ENCODE results near the gene KCNAB2. TPM values are rescaled to one million over a fixed set of nuclear protein-coding genes. Genes with fewer than 3 reads are reported as not detected.

KCNAB2 gene
- total and polyA plus RNA-seq, 2 experiments from 2014 or later, result 3.1 to 3.5 TPM

DNA sequence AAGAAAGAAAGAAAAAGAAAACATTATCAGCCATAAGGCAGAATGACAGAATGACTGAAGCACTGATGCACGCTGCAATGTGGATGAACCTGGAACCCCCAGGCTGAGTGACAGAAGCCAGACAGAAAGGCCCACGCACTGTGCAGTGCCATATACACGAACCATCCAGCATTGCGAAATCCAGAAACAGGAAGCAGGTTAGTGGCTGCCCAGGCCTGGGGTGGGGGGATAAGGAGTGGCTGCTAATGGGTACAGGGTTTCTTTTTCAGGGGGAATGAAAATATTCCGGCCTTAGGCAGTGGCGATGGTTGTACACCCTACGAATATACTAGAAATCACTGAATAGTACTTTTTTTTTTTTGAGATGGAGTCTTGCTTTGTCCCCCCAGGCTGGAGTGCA lies 77.4 kb downstream of the KCNAB2 start:
- Histone ChIP-seq H3K4me2 (no peak overlapping the region), H4K20me1 (ENCODE audit: insufficient read depth, poor library complexity, severe bottlenecking) (no peaks in the 10 kb centered on the region), H3K27ac (no peak overlapping the region), H3K9me2 (replicated peaks; ENCODE audit: insufficient read depth) (no peaks in the 10 kb centered on the region), H3K27me3 (no peaks in the 10 kb centered on the region), H3K36me3 (replicated peaks; ENCODE audit: insufficient read depth, low read depth) (no peaks in the 10 kb centered on the region), H3K4me1 (ENCODE audit: insufficient read depth) (no peaks in the 10 kb centered on the region), H3K4me3 (no peak overlapping the region), H2AFZ (no peak overlapping the region), H3K79me2 (no peaks in the 10 kb centered on the region), H3K9me3 (ENCODE audit: low read depth) (no peaks in the 10 kb centered on the region)
- 85% methylated on average over 7 of the region's 7 CpGs for WGBS (ENCODE audit: low lambda C conversion rate, missing lambda C conversion rate)
- DNase-seq (ENCODE audit: low spot score), result no peak
- TF ChIP-seq, protein P1, sequence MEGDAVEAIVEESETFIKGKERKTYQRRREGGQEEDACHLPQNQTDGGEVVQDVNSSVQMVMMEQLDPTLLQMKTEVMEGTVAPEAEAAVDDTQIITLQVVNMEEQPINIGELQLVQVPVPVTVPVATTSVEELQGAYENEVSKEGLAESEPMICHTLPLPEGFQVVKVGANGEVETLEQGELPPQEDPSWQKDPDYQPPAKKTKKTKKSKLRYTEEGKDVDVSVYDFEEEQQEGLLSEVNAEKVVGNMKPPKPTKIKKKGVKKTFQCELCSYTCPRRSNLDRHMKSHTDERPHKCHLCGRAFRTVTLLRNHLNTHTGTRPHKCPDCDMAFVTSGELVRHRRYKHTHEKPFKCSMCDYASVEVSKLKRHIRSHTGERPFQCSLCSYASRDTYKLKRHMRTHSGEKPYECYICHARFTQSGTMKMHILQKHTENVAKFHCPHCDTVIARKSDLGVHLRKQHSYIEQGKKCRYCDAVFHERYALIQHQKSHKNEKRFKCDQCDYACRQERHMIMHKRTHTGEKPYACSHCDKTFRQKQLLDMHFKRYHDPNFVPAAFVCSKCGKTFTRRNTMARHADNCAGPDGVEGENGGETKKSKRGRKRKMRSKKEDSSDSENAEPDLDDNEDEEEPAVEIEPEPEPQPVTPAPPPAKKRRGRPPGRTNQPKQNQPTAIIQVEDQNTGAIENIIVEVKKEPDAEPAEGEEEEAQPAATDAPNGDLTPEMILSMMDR (IDR thresholded peaks at IDR 0.05; ENCODE audit: poor library complexity), result no peak
- no peak for TF ChIP-seq EZH2 (IDR thresholded peaks at IDR 0.05; ENCODE audit: borderline replicate concordance)
- TF ChIP-seq EZH2phosphoT487 (IDR thresholded peaks at IDR 0.05; ENCODE audit: low read depth, severe bottlenecking, unreplicated experiment), result no peak

DNA sequence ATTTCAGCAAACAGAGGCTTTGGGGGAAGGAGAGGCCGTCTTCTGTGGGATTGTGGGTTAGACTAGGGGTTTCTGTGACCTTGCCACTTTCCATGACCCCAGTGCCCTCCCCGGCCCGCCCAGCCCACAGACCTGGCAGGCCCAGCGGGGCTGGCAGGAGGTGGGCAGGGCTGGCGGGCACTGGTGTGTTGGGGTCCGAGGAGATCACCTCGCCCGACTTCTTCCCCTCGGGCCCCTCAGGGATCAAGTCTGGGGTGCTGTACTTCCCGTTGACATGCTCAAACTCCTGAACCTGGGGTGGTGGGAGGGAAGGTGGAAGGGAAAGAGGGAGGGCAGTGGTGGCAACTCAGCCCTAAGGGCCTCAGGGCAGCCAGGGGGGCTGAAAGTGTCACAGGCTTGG lies 78.1 kb downstream of the KCNAB2 start:
- DNase-seq (ENCODE audit: low spot score), result no peak
- H3K79me2 ChIP-seq, result no peaks in the 10 kb centered on the region
- H4K20me1 ChIP-seq (ENCODE audit: insufficient read depth, poor library complexity, severe bottlenecking), result no peaks in the 10 kb centered on the region
- H3K9me2 ChIP-seq (replicated peaks; ENCODE audit: insufficient read depth), result no peaks in the 10 kb centered on the region
- no peak overlapping the region for H3K4me2 ChIP-seq
- H3K4me3 ChIP-seq, result no peak overlapping the region
- TF ChIP-seq EZH2phosphoT487 (IDR thresholded peaks at IDR 0.05; ENCODE audit: low read depth, severe bottlenecking, unreplicated experiment) (no peak), EZH2 (IDR thresholded peaks at IDR 0.05; ENCODE audit: borderline replicate concordance) (no peak)
- TF ChIP-seq, protein P1 (IDR thresholded peaks at IDR 0.05; ENCODE audit: poor library complexity), result no peak
- 90% methylated on average over 10 of the region's 10 CpGs for WGBS (ENCODE audit: low lambda C conversion rate, missing lambda C conversion rate)
- H3K9me3 ChIP-seq (ENCODE audit: low read depth), result no peaks in the 10 kb centered on the region
- no peaks in the 10 kb centered on the region for H3K4me1 ChIP-seq (ENCODE audit: insufficient read depth)
- H2AFZ ChIP-seq, result no peak overlapping the region
- no peak overlapping the region for H3K27ac ChIP-seq
- H3K27me3 ChIP-seq, result no peaks in the 10 kb centered on the region
- H3K36me3 ChIP-seq (replicated peaks; ENCODE audit: insufficient read depth, low read depth), result no peaks in the 10 kb centered on the region

DNA sequence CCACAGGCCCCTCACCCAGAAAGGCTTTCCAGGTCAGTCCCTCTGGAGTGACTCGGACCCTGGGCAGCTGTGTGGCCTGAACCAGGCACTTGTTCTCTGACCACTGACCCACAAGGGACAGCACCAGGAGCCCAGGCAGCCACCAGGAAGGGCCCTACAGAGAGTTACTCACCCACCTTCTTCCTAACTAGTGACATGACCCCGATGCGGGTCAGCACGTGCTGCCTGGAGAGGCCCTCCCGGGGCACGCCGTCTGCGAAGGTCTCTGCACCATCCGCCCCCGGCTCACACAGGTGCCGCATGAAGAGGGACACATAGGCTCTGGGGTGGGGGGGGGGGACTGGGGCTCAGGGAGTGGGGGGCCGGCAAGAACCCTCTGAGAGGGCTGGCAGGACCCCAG lies 78.7 kb downstream of the KCNAB2 start:
- Histone ChIP-seq H3K27me3 (no peaks in the 10 kb centered on the region), H3K4me1 (ENCODE audit: insufficient read depth) (no peaks in the 10 kb centered on the region), H4K20me1 (ENCODE audit: insufficient read depth, poor library complexity, severe bottlenecking) (no peaks in the 10 kb centered on the region), H2AFZ (no peak overlapping the region), H3K9me3 (ENCODE audit: low read depth) (no peaks in the 10 kb centered on the region), H3K4me3 (no peak overlapping the region), H3K27ac (no peak overlapping the region), H3K4me2 (no peak overlapping the region), H3K9me2 (replicated peaks; ENCODE audit: insufficient read depth) (no peaks in the 10 kb centered on the region), H3K36me3 (replicated peaks; ENCODE audit: insufficient read depth, low read depth) (no peaks in the 10 kb centered on the region), H3K79me2 (no peaks in the 10 kb centered on the region)
- WGBS (ENCODE audit: low lambda C conversion rate, missing lambda C conversion rate), result over 99% methylated on average over 9 of the region's 12 CpGs
- TF ChIP-seq EZH2 (IDR thresholded peaks at IDR 0.05; ENCODE audit: borderline replicate concordance), result no peak
- TF ChIP-seq EZH2phosphoT487 (IDR thresholded peaks at IDR 0.05; ENCODE audit: low read depth, severe bottlenecking, unreplicated experiment), result no peak
- no peak for DNase-seq (ENCODE audit: low spot score)

DNA sequence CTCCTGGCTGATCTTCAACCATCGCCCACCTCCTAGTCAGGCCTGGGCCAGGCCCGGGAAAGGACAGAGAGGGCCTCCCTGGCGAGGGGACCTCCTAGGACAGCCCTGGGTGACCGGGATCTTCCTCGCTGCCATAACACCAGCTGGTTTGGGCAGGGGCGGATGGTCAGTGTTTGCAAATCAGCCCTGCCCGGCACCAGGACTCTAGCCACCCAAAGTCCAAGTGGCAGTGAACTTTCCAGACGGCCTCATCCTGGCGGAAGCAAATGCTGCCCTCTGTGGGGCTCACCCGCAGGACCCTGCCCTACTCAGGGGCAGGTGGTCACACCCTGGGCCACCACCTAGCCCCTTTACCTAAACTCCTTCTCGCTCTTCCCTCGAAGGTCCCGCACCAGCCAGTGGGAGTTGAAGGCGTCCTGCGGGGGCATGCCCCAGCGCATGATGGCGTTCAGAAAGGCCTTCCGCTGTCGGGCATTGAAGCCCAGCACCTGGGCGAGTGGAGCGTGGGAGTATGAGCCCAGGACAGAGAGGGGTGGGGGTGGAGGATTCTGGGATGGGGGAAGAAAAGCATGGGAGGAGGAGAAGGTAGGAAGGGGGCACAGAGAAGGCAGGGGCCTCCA lies 79.2 kb downstream of the KCNAB2 start:
- 93% methylated on average over 19 of the region's 21 CpGs for WGBS (ENCODE audit: low lambda C conversion rate, missing lambda C conversion rate)

More for the DNA sequence above, 79.2 kb downstream of the KCNAB2 start:
- Histone ChIP-seq H3K4me3 (no peak overlapping the region), H3K27ac (no peak overlapping the region), H3K9me3 (ENCODE audit: low read depth) (no peaks in the 10 kb centered on the region), H3K4me2 (no peak overlapping the region), H3K36me3 (replicated peaks; ENCODE audit: insufficient read depth, low read depth) (no peaks in the 10 kb centered on the region), H3K9me2 (replicated peaks; ENCODE audit: insufficient read depth) (no peaks in the 10 kb centered on the region), H2AFZ (no peak overlapping the region), H4K20me1 (ENCODE audit: insufficient read depth, poor library complexity, severe bottlenecking) (no peaks in the 10 kb centered on the region), H3K27me3 (no peaks in the 10 kb centered on the region), H3K79me2 (no peaks in the 10 kb centered on the region), H3K4me1 (ENCODE audit: insufficient read depth) (no peaks in the 10 kb centered on the region)
- DNase-seq (ENCODE audit: low spot score), result no peak
- TF ChIP-seq, protein P1 (IDR thresholded peaks at IDR 0.05; ENCODE audit: poor library complexity), result no peak
- TF ChIP-seq EZH2 (IDR thresholded peaks at IDR 0.05; ENCODE audit: borderline replicate concordance) (no peak), EZH2phosphoT487 (IDR thresholded peaks at IDR 0.05; ENCODE audit: low read depth, severe bottlenecking, unreplicated experiment) (no peak)

All from hepatocyte (in vitro differentiated cells).